CD4-positive, alpha-beta T cell treated with Interleukin-10 for 1 hour (primary cell): ENCODE results near the gene PACS1.

Source experiments
- DNase-seq: peaks from one replicate; pipeline ENCODE4 v3.0.0-alpha.2; 2020

The PACS1 gene

GRCh38 chr11:66293352-66293751 lies 223.3 kb downstream of the PACS1 start:
- no peak for DNase-seq

- DNase-seq = no peak
These were observed 223.9 kb downstream of the PACS1 start for GRCh38 chr11:66293777-66294625.
